Measurements from ENCODE around the gene MBP. TPM values are rescaled to one million over a fixed set of nuclear protein-coding genes. Genes with fewer than 3 reads are reported as not detected.

The MBP gene
- total RNA-seq, 1 experiment from 2014 or later = 47.4 TPM

DNA sequence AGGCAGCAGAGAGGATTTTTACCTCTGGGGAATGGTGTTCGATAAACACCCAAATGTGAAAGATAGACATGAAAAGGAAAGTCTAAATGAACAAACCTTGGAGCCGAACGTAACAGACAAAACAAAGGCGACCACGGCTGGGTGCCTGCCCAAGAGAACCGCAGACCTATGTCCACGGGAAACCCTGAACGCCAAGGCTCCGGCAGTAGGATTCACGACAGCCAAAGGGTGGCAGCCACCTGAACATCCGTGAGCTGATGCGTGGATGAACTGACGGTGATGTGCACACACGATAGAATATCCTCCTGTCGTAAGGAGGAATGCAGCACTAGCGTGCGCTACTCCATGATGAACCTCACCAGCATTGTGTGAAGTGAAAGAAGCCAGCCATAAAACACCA, 85.6 kb downstream of the MBP start:
- Histone ChIP-seq H3F3A (ENCODE audit: low read length, unreplicated experiment) (no peaks in the 10 kb centered on the region), H2AFZ (ENCODE audit: low read length) (no peak overlapping the region), H3K9me2 (replicated peaks; ENCODE audit: low read length) (no peaks in the 10 kb centered on the region), H3K9me3 (ENCODE audit: low read length) (no peaks in the 10 kb centered on the region), H3K36me3 (ENCODE audit: low read depth, low read length) (no peaks in the 10 kb centered on the region; the same call in 1 of the 2 replicates), H3K4me3 (ENCODE audit: low read length) (no peak overlapping the region), H3K27me3 (ENCODE audit: low read length) (no peaks in the 10 kb centered on the region), H3K79me2 (ENCODE audit: low read length) (no peaks in the 10 kb centered on the region), H4K20me1 (ENCODE audit: low read length) (no peaks in the 10 kb centered on the region), H3K27ac (ENCODE audit: low read length) (no peak overlapping the region), H3K9ac (ENCODE audit: low read length) (no peak overlapping the region), H3K4me1 (ENCODE audit: insufficient read depth, low read length) (no peaks in the 10 kb centered on the region), H3K4me2 (ENCODE audit: low read length) (no peak overlapping the region)
- TF ChIP-seq EZH2 (IDR thresholded peaks at IDR 0.05; ENCODE audit: low read length, unreplicated experiment) (no peak), EZH2phosphoT487 (IDR thresholded peaks at IDR 0.05; ENCODE audit: borderline replicate concordance, low read length) (no peak)
- TF ChIP-seq, protein P1, sequence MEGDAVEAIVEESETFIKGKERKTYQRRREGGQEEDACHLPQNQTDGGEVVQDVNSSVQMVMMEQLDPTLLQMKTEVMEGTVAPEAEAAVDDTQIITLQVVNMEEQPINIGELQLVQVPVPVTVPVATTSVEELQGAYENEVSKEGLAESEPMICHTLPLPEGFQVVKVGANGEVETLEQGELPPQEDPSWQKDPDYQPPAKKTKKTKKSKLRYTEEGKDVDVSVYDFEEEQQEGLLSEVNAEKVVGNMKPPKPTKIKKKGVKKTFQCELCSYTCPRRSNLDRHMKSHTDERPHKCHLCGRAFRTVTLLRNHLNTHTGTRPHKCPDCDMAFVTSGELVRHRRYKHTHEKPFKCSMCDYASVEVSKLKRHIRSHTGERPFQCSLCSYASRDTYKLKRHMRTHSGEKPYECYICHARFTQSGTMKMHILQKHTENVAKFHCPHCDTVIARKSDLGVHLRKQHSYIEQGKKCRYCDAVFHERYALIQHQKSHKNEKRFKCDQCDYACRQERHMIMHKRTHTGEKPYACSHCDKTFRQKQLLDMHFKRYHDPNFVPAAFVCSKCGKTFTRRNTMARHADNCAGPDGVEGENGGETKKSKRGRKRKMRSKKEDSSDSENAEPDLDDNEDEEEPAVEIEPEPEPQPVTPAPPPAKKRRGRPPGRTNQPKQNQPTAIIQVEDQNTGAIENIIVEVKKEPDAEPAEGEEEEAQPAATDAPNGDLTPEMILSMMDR (conservative IDR thresholded peaks at IDR 0.05; ENCODE audit: low read depth, low read length) = no peak
- POLR2A ChIA-PET (ENCODE audit: unreplicated experiment) = interaction anchor here (0.6 kb wide), 1 partner anchor 49 kb away, joined by 3 read pairs; no protein-coding TSS in a partner anchor
- BruUV-seq (replicated peaks) = no TSS peak
- CTCF ChIA-PET = no interaction called here
- DNase-seq (no peak), ATAC-seq (no peak)
- intact Hi-C loops (cut with micrococcal nuclease) = no loop called here

DNA sequence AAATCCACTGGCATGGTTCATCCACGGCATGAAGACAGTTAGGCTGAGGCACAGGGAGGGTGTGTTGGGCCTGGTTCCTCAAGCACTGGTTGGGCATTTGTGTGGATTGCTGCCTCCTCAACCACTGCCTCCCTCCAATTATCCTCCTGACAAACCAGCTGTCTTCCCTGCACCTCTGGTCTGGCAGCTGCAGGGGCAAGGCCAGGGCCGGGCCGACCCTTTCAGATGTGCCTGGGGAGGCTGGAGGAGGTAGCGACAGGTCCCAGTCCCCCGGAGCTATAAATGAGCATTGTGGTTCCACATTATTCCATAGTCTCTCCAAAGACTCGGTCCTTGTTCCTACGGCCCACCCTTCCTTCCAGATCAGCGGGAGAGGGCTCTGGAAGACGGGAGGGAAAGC, 86.2 kb downstream of the MBP start:
- Histone ChIP-seq H3K9ac (ENCODE audit: low read length) (no peak overlapping the region), H4K20me1 (ENCODE audit: low read length) (no peaks in the 10 kb centered on the region), H3K27ac (ENCODE audit: low read length) (no peak overlapping the region), H3K27me3 (ENCODE audit: low read length) (no peaks in the 10 kb centered on the region), H3F3A (ENCODE audit: low read length, unreplicated experiment) (no peaks in the 10 kb centered on the region), H3K9me2 (replicated peaks; ENCODE audit: low read length) (no peaks in the 10 kb centered on the region), H3K79me2 (ENCODE audit: low read length) (no peaks in the 10 kb centered on the region), H3K4me3 (ENCODE audit: low read length) (no peak overlapping the region), H3K4me2 (ENCODE audit: low read length) (no peak overlapping the region), H3K36me3 (ENCODE audit: low read depth, low read length) (no peaks in the 10 kb centered on the region; the same call in 1 of the 2 replicates), H3K9me3 (ENCODE audit: low read length) (no peaks in the 10 kb centered on the region), H2AFZ (ENCODE audit: low read length) (no peak overlapping the region), H3K4me1 (ENCODE audit: insufficient read depth, low read length) (no peaks in the 10 kb centered on the region)
- TF ChIP-seq EZH2phosphoT487 (IDR thresholded peaks at IDR 0.05; ENCODE audit: borderline replicate concordance, low read length) = no peak
- TF ChIP-seq EZH2 (IDR thresholded peaks at IDR 0.05; ENCODE audit: low read length, unreplicated experiment) = no peak
- TF ChIP-seq, protein P1 (conservative IDR thresholded peaks at IDR 0.05; ENCODE audit: low read depth, low read length) = no peak
- intact Hi-C loops (cut with micrococcal nuclease) = no loop called here
- CTCF ChIA-PET = no interaction called here
- no TSS peak for BruUV-seq (replicated peaks)
- DNase-seq (no peak), ATAC-seq (no peak)
- POLR2A ChIA-PET (ENCODE audit: unreplicated experiment) = interaction anchor here (0.6 kb wide), 1 partner anchor 50 kb away, joined by 3 read pairs; no protein-coding TSS in a partner anchor

DNA sequence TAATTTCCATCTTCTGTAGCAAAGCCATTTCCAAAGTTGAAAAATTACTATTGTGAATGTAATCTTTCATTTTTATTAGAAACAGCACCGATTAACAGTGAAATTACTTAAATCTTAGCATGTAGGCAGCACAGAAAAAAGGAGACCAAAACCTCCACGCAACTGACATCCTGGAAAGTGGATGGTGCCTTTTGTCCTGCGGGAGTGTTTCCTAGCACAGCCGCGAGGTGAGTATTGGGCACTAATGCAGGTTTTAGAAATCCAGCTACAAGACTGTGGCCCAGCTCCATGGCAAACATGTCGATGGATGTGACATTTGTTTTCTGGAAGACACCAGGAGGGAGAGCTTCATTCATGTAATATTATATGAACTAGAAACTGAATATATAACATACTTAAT, 86.9 kb downstream of the MBP start:
- H3K4me1 ChIP-seq (ENCODE audit: insufficient read depth, low read length) = no peaks in the 10 kb centered on the region
- no peaks in the 10 kb centered on the region; the same call in 1 of the 2 replicates for H3K36me3 ChIP-seq (ENCODE audit: low read depth, low read length)
- H3K4me3 ChIP-seq (ENCODE audit: low read length) = no peak overlapping the region
- DNase-seq (no peak), ATAC-seq (no peak)
- TF ChIP-seq EZH2phosphoT487 (IDR thresholded peaks at IDR 0.05; ENCODE audit: borderline replicate concordance, low read length) (no peak), EZH2 (IDR thresholded peaks at IDR 0.05; ENCODE audit: low read length, unreplicated experiment) (no peak)
- ChIA-PET POLR2A (ENCODE audit: unreplicated experiment) (no interaction called here), CTCF (interaction anchor here (0.6 kb wide), 1 partner anchor 165 kb away, joined by 3 read pairs; no protein-coding TSS in a partner anchor)
- H2AFZ ChIP-seq (ENCODE audit: low read length) = no peak overlapping the region
- intact Hi-C loops (cut with micrococcal nuclease) = no loop called here
- no peaks in the 10 kb centered on the region for H3K9me2 ChIP-seq (replicated peaks; ENCODE audit: low read length)
- no TSS peak for BruUV-seq (replicated peaks)
- H3K9me3 ChIP-seq (ENCODE audit: low read length) = no peaks in the 10 kb centered on the region
- no peaks in the 10 kb centered on the region for H4K20me1 ChIP-seq (ENCODE audit: low read length)
- no peaks in the 10 kb centered on the region for H3F3A ChIP-seq (ENCODE audit: low read length, unreplicated experiment)
- no peak overlapping the region for H3K27ac ChIP-seq (ENCODE audit: low read length)
- H3K4me2 ChIP-seq (ENCODE audit: low read length) = no peak overlapping the region
- H3K79me2 ChIP-seq (ENCODE audit: low read length) = no peaks in the 10 kb centered on the region
- no peaks in the 10 kb centered on the region for H3K27me3 ChIP-seq (ENCODE audit: low read length)
- no peak overlapping the region for H3K9ac ChIP-seq (ENCODE audit: low read length)

All from PC-3 (cell line).